ENCODE measurements around the gene HSF2BP. TPM values are rescaled to one million over a fixed set of nuclear protein-coding genes. Genes with fewer than 3 reads are reported as not detected.

Gene HSF2BP
- 1 to 10 TPM in 1 of 5 donors, under 1 TPM in 1, not detected in 3; 0.58 to 1.5 TPM for total RNA-seq
- polyA plus RNA-seq = under 1 TPM; 0.23 to 0.31 (median 0.25) TPM
- long read RNA-seq, donor 1 = 0 reads
- long read RNA-seq, donor 2 = 0 reads
- long read RNA-seq, donor 3 = 0 reads
- long read RNA-seq, donor 4 = 0 reads
- long read RNA-seq, donor 5, partial matches to known transcripts = 12 of 12 reads
- long read RNA-seq, donor 5, other reads (novel, unspliced or antisense) = 0 of 12 reads
- long read RNA-seq, donor 6, partial matches to known transcripts = 133 of 133 reads
- long read RNA-seq, donor 6, other reads (novel, unspliced or antisense) = 0 of 133 reads
- long read RNA-seq, donor 7 = 0 reads
- long read RNA-seq, donor 8 = 0 reads
- long read RNA-seq, donor 9 = 0 reads
- long read RNA-seq, donor 10 = 0 reads

- intact Hi-C loops (cut with DNase I; ENCODE audit: low total_unique reads) = no loop called here
- peak within 1 kb of the TSS; percentile 96 to 99 (median 98) for H3K4me3 ChIP-seq
- peaks cover 7 to 28% (median 24%) of the 10 kb centered on the region in 4 donors for H3K36me3 ChIP-seq
- H3K27me3 ChIP-seq = no peaks in the 10 kb centered on the region
- TF ChIP-seq EP300 (IDR thresholded peaks at IDR 0.05) = no peak
- no peak for TF ChIP-seq POLR2A (IDR thresholded peaks at IDR 0.05)
- TF ChIP-seq POLR2AphosphoS5 (IDR thresholded peaks at IDR 0.05) = peak; percentile 66 to 92 (median 85)
- no peak for TF ChIP-seq CTCF (IDR thresholded peaks at IDR 0.05)
- WGBS, 5 donors = 5 to 22% (median 7%) methylated on average over 31 to 92 of the region's 92 CpGs
- H3K27ac ChIP-seq = peak within 1 kb of the TSS; percentile 81 to 91 (median 90)
- H3K4me1 ChIP-seq = peaks cover 21 to 43% (median 28%) of the 10 kb centered on the region in 4 donors
- H3K9me3 ChIP-seq = no peaks in the 10 kb centered on the region
- DNase-seq = peak; percentile 88 to 97
Measured at GRCh38 chr21:43659136-43660000, at the start of gene HSF2BP, which contains the start of gene RRP1B. TSS of gene HSF2BP (minus strand) at chr21:43659488. CDS start at chr21:43658096, 1,392 bp downstream. TSS of gene RRP1B (plus strand) at chr21:43659560. CDS start at chr21:43659665, 105 bp downstream.

- WGBS, 5 donors = 88 to 98% (median 93%) methylated on average over 13 of the region's 13 CpGs
- no peak overlapping the region for H3K27ac ChIP-seq
- no peak for DNase-seq
- no peaks in the 10 kb centered on the region for H3K36me3 ChIP-seq
- H3K4me1 ChIP-seq = peaks cover 0 to 15% (median 4%) of the 10 kb centered on the region in 4 donors
- H3K9me3 ChIP-seq = no peaks in the 10 kb centered on the region
- intact Hi-C loops (cut with DNase I; ENCODE audit: low total_unique reads) = no loop called here
- no peak overlapping the region for H3K4me3 ChIP-seq
- H3K27me3 ChIP-seq = no peaks in the 10 kb centered on the region
- TF ChIP-seq EP300 (IDR thresholded peaks at IDR 0.05) = no peak
- TF ChIP-seq POLR2AphosphoS5 (IDR thresholded peaks at IDR 0.05) = no peak
- no peak for TF ChIP-seq POLR2A (IDR thresholded peaks at IDR 0.05)
- no peak for TF ChIP-seq CTCF (IDR thresholded peaks at IDR 0.05)
Measured at GRCh38 chr21:43708745-43709381, 49.6 kb upstream of the HSF2BP start.

- TF ChIP-seq CTCF (IDR thresholded peaks at IDR 0.05) (no peak), POLR2AphosphoS5 (IDR thresholded peaks at IDR 0.05) (no peak), POLR2A (IDR thresholded peaks at IDR 0.05) (no peak), EP300 (IDR thresholded peaks at IDR 0.05) (no peak)
- H3K27ac ChIP-seq = no peak overlapping the region
- no peaks in the 10 kb centered on the region for H3K36me3 ChIP-seq
- intact Hi-C loops (cut with DNase I; ENCODE audit: low total_unique reads) = no loop called here
- H3K4me3 ChIP-seq = no peak overlapping the region
- WGBS, 5 donors = 91 to 94% (median 92%) methylated on average over 9 of the region's 9 CpGs
- H3K9me3 ChIP-seq = no peaks in the 10 kb centered on the region
- DNase-seq = no peak
- no peaks in the 10 kb centered on the region for H3K27me3 ChIP-seq
- peaks cover 0 to 24% (median 13%) of the 10 kb centered on the region in 4 donors for H3K4me1 ChIP-seq
Measured at GRCh38 chr21:43707462-43707861, 48.2 kb upstream of the HSF2BP start.

Measured in stomach (tissue), 19 donors.